Activated T-helper 1 cell treated with anti-CD3 and anti-CD28 coated beads, Interleukin-12 subunit alpha, Interleukin-12 subunit beta, Interleukin-2, Interleukin-4 antibody, amounts not matched to agents 30 ng/mL and 10 ng/mL and 1 ng/mL, durations not matched to agents 14 hours and 24 hours and 36 hours (primary cell): ENCODE measurements around the gene LRIG2. TPM values are rescaled to one million over a fixed set of nuclear protein-coding genes. Genes with fewer than 3 reads are reported as not detected.

Experiments
- DNase-seq: peaks from one replicate; pipeline ENCODE4 v3.0.0; 2021; ENCODE audit warnings: low spot score
- H3K27ac Mint-ChIP-seq: one replicate; pipeline ENCODE4 v1.8.0; 2021; ENCODE audit warnings: mild to moderate bottlenecking, mixed read lengths
- H3K27me3 Mint-ChIP-seq: one replicate; pipeline ENCODE4 v1.8.0; 2022; ENCODE audit warnings: mild to moderate bottlenecking, moderate library complexity, mixed read lengths; ENCODE audit not compliant: insufficient read depth
- H3K36me3 Mint-ChIP-seq: one replicate; pipeline ENCODE4 v1.8.0; 2021; ENCODE audit warnings: low read depth, mixed read lengths
- H3K4me1 Mint-ChIP-seq: one replicate; pipeline ENCODE4 v1.8.0; 2021; ENCODE audit warnings: low read depth, mixed read lengths
- H3K4me3 Mint-ChIP-seq: one replicate; pipeline ENCODE4 v1.8.0; 2021; ENCODE audit warnings: mild to moderate bottlenecking, moderate library complexity, mixed read lengths
- H3K9me3 Mint-ChIP-seq: one replicate; pipeline ENCODE4 v1.8.0; 2021; ENCODE audit warnings: mixed read lengths
- intact Hi-C: fragments of 100-400 bp; cut with micrococcal nuclease; formaldehyde crosslinking; loops from one replicate; pipeline ENCODE4 v1.15.1; 2024
- total RNA-seq: library from RNA; stranded (reverse); gene quantifications from 2 replicates; pipeline ENCODE4 v1.2.3, GENCODE V29; 2022

The LRIG2 gene
- total RNA-seq, 1 donor from 2014 or later: 11.2 TPM

DNA sequence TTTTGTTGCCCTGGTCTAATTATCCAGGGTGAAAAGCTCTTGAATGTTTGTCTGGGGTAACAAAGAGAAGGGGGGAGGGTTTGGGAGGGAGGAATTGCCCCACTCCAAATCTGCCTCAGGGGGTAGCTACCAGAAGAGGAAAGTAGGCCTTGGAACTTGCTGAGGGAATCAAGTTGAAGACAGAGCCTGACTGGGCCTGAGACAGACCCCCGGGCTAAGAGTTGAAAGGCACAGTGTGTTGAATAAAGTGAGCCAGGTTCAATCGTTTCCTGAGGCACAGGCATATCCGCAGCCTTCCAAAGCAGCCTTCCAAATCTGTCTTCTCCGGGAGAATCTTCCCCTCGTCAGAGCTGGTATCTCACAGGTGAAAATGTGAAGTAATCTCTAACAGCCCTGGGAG is 96.6 kb downstream of the LRIG2 start:
- Mint-ChIP-seq H3K4me3 (no peak overlapping the region), H3K27me3 (peaks cover 2% of the 10 kb centered on the region), H3K36me3 (no peaks in the 10 kb centered on the region), H3K27ac (no peak overlapping the region), H3K4me1 (no peaks in the 10 kb centered on the region), H3K9me3 (peaks cover 14% of the 10 kb centered on the region)
- intact Hi-C loops: no loop called here
- no peak for DNase-seq

DNA sequence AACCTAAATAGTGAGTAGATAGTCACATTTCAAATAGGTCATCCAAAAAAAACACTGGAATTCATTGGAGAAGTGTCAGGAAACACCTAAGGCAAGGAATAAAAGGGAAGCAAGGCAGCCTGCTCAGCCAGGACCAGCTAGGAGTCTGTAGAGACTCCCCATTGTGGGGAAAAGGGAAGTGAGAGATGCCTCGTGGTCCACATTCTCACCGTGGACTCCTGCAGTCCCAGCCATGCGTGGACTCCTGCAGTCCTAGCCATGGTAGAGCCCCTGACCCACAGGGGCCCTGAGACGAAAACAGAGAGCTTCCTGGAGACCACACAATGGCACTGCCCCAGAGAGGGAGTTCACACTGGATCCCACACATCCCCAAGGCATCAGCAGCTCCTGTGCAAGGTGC is 97.5 kb downstream of the LRIG2 start:
- no peak for DNase-seq
- intact Hi-C loops: no loop called here
- no peaks in the 10 kb centered on the region for H3K4me1 Mint-ChIP-seq
- peaks cover 14% of the 10 kb centered on the region for H3K9me3 Mint-ChIP-seq
- no peak overlapping the region for H3K4me3 Mint-ChIP-seq
- peaks cover 4% of the 10 kb centered on the region for H3K27me3 Mint-ChIP-seq
- no peaks in the 10 kb centered on the region for H3K36me3 Mint-ChIP-seq
- no peak overlapping the region for H3K27ac Mint-ChIP-seq

DNA sequence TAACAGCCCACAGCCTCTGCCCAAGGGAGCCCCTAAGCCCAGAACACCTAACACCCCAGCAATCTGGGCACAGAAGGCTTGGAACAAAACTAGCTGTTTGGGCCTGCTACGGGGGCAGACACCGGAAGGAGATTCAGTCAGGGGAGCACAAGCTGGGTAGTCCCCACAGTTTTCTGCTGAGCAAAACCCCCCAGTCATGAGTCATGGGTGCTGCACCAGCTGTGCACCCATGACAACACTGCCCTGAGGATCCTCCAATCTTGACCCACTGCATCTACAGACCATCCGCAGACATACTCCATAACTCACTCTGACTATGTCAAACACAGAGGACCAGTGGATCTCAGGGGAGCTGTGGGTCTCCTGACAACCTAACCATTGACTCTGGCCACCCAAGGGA is 105.1 kb downstream of the LRIG2 start:
- no peaks in the 10 kb centered on the region for H3K36me3 Mint-ChIP-seq
- no peaks in the 10 kb centered on the region for H3K9me3 Mint-ChIP-seq
- H3K27me3 Mint-ChIP-seq: peaks cover 33% of the 10 kb centered on the region
- intact Hi-C loops: no loop called here
- no peak for DNase-seq
- no peak overlapping the region for H3K27ac Mint-ChIP-seq
- no peak overlapping the region for H3K4me3 Mint-ChIP-seq
- H3K4me1 Mint-ChIP-seq: no peaks in the 10 kb centered on the region

DNA sequence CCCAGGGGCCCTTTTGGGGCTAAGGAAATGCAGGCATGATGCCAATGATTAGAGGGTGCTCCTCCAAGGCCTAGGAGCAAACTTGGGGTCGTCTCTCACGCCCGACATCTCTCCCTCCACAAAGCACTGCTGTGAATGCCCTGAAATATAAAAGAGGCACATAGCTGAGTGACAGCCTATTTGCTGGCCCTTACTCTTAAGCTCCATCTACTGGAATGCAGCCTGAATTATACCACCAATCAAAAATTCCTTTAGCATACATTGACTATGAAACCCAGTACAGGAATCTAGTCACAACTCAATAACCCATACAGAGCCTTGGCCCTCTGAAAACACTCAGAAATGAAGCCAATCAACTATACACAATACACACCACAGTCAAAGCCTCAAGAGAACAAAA is 105.5 kb downstream of the LRIG2 start:
- H3K9me3 Mint-ChIP-seq: no peaks in the 10 kb centered on the region
- intact Hi-C loops: no loop called here
- H3K27me3 Mint-ChIP-seq: peaks cover 35% of the 10 kb centered on the region
- no peaks in the 10 kb centered on the region for H3K36me3 Mint-ChIP-seq
- no peaks in the 10 kb centered on the region for H3K4me1 Mint-ChIP-seq
- no peak for DNase-seq
- no peak overlapping the region for H3K27ac Mint-ChIP-seq
- no peak overlapping the region for H3K4me3 Mint-ChIP-seq

Other genes with a start within 250 kb of the LRIG2 start
- 73.6 and 77.4 TPM in 2 replicates for gene SLC16A1, start 117.0 kb upstream of the LRIG2 start, total RNA-seq